HL-60/S4 treated with retinoic acid at 250 ng/mL for 4 days and 3 days (cell line): Measurements from ENCODE around the gene BMS1.
"Not testable (repeated sequence)": the region's sequence is repeated elsewhere in the genome, so short reads cannot be mapped to it uniquely, and the experiment has no call there.

ENCODE experiments used
- in situ Hi-C: fragments of 300-500 bp; cut with MboI; formaldehyde crosslinking; loops from 2 replicates; pipeline ENCODE4 v1.7.0; 2022; ENCODE audit warnings: low sequenced_read_pairs

Gene BMS1

GRCh38 chr10:42783181-42783549, 570 bp downstream of the BMS1 start:
- in situ Hi-C loops, result no loop called here

- in situ Hi-C loops, result no loop called here
These were observed 3.2 kb downstream of the BMS1 start for GRCh38 chr10:42785759-42786158.

- in situ Hi-C loops, result no loop called here
These were observed 8.2 kb downstream of the BMS1 start for GRCh38 chr10:42790835-42791234.

- in situ Hi-C loops, result no loop called here
These were observed 13.1 kb downstream of the BMS1 start for GRCh38 chr10:42795701-42796100.

- in situ Hi-C loops, result no loop called here
These were observed 18.5 kb downstream of the BMS1 start for GRCh38 chr10:42801135-42801534.

GRCh38 chr10:42802876-42803275, 20.3 kb downstream of the BMS1 start:
- in situ Hi-C loops, result no loop called here

GRCh38 chr10:42809676-42810075, 27.1 kb downstream of the BMS1 start:
- in situ Hi-C loops, result no loop called here

GRCh38 chr10:42812028-42812427, 29.4 kb downstream of the BMS1 start:
- in situ Hi-C loops, result no loop called here

- in situ Hi-C loops, result not testable (repeated sequence)
These were observed 31.5 kb downstream of the BMS1 start for GRCh38 chr10:42813989-42814687.

- in situ Hi-C loops, result not testable (repeated sequence)
These were observed 33.7 kb downstream of the BMS1 start for GRCh38 chr10:42816334-42816733.

GRCh38 chr10:42816912-42817311, 34.3 kb downstream of the BMS1 start:
- in situ Hi-C loops, result no loop called here

GRCh38 chr10:42817417-42817816, 34.8 kb downstream of the BMS1 start:
- in situ Hi-C loops, result not testable (repeated sequence)

GRCh38 chr10:42826759-42827158, 44.2 kb downstream of the BMS1 start:
- in situ Hi-C loops, result not testable (repeated sequence)

- in situ Hi-C loops, result no loop called here
These were observed 44.6 kb downstream of the BMS1 start for GRCh38 chr10:42827201-42827600.

GRCh38 chr10:42828391-42828790, 45.8 kb downstream of the BMS1 start:
- in situ Hi-C loops, result not testable (repeated sequence)

- in situ Hi-C loops, result no loop called here
These were observed 47.6 kb downstream of the BMS1 start for GRCh38 chr10:42830237-42830636.

- in situ Hi-C loops, result no loop called here
These were observed 53.5 kb downstream of the BMS1 start for GRCh38 chr10:42836096-42836495.

- in situ Hi-C loops, result no loop called here
These were observed 54.3 kb downstream of the BMS1 start for GRCh38 chr10:42836771-42837468.

GRCh38 chr10:42844810-42845209, 62.2 kb downstream of the BMS1 start:
- in situ Hi-C loops, result not testable (repeated sequence)

GRCh38 chr10:42847261-42847660, 64.7 kb downstream of the BMS1 start:
- in situ Hi-C loops, result not testable (repeated sequence)

GRCh38 chr10:42850931-42851330, 68.3 kb downstream of the BMS1 start:
- in situ Hi-C loops, result loop anchor here (25.0 kb wide), 1 partner anchor 261 kb away; no protein-coding TSS in a partner anchor

GRCh38 chr10:42859256-42859655, 76.7 kb downstream of the BMS1 start:
- in situ Hi-C loops, result loop anchor here (25.0 kb wide), 1 partner anchor 253 kb away; no protein-coding TSS in a partner anchor
